ENCODE results near the gene LDLRAP1. TPM values are rescaled to one million over a fixed set of nuclear protein-coding genes. Genes with fewer than 3 reads are reported as not detected.

LDLRAP1 gene
- total and polyA plus RNA-seq, 9 of the 15 experiments (the other 6 are each of a cell fraction or from before 2014, with no cell fraction given) = 0.56 to 29.6 (median 16.2) TPM

DNA sequence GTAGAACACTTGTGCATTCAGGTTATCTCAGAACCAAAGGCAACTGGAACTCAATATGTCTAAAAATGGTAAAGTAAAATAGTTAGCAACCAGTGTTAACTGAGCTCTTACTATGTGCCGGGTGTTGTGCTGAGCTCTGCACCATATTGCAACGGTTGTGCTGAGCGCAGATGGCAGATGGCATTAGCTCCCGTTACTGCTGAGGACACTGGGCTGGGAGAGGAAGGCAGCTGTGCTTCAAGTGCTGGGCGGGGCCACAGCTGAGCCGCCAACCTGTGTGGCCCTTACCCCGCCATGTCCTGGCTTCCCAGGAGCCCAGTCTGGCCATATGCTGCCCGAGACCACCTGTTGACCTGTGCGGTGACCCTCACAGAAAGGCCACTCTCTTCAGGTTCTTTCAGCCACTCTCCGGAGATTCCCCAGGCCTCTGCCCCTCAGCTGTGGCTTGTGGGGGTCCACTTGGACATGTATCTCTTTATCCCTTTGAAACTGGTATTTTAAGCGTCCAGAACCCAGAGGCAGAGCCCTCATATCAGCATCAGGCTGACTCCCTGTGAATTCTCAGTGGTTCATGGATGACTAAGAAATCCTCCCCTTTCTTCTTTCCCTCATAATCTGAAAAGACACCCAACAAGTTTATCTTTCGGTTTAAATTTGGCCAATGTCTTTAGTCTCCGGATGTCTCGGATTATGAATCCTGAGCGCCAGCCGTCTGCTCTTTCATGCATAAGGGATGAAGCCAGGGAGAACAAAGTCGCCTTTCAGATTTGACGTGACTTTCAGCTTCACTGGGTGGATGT, 26.4 kb downstream of the LDLRAP1 start (continued):
- TF ChIP-seq ZNF3 (CRISPR knock-in tag; IDR thresholded peaks at IDR 0.05) (no peak), MIER1 (IDR thresholded peaks at IDR 0.05; ENCODE audit: low read depth) (no peak), KAT8 (IDR thresholded peaks at IDR 0.05; ENCODE audit: low read depth) (no peak), PHB (CRISPR knock-in tag; IDR thresholded peaks at IDR 0.05) (no peak), CHD1 (IDR thresholded peaks at IDR 0.05; ENCODE audit: low read length) (no peak), RBM25 (IDR thresholded peaks at IDR 0.05; ENCODE audit: low read depth, low read length, severe bottlenecking) (peak; percentile 33), KDM1A (IDR thresholded peaks at IDR 0.05) (peak; percentile 25 to 33; a peak in 2 of 4 replicates), CREM (IDR thresholded peaks at IDR 0.05; ENCODE audit: low read depth) (no peak), TSHZ1 (CRISPR knock-in tag; IDR thresholded peaks at IDR 0.05) (no peak), TFAP4 (CRISPR knock-in tag; IDR thresholded peaks at IDR 0.05; ENCODE audit: borderline replicate concordance) (peak; percentile 54; the same call in 1 of the 2 replicates), NCOR1 (IDR thresholded peaks at IDR 0.05) (no peak; the same call in 1 of the 2 replicates), LARP7 (IDR thresholded peaks at IDR 0.05) (no peak), ZNF280B (CRISPR knock-in tag; IDR thresholded peaks at IDR 0.05) (no peak), NELFE (IDR thresholded peaks at IDR 0.05; ENCODE audit: insufficient read depth, insufficient read length) (no peak), GATA2 (CRISPR knock-in tag; IDR thresholded peaks at IDR 0.05) (0 out of 2 replicates have a peak, but pooled peaks have one; percentile 10), E2F6 (IDR thresholded peaks at IDR 0.05; ENCODE audit: borderline replicate concordance in 1 of 2, extremely low read depth in 1 of 2, insufficient read depth in 1 of 2, insufficient read length in 1 of 2, low read depth in 1 of 2, low read length in 1 of 2, poor library complexity in 1 of 2, severe bottlenecking in 1 of 2) (no peak), NCOA6 (IDR thresholded peaks at IDR 0.05) (no peak)
- TF ChIP-seq, protein P1, sequence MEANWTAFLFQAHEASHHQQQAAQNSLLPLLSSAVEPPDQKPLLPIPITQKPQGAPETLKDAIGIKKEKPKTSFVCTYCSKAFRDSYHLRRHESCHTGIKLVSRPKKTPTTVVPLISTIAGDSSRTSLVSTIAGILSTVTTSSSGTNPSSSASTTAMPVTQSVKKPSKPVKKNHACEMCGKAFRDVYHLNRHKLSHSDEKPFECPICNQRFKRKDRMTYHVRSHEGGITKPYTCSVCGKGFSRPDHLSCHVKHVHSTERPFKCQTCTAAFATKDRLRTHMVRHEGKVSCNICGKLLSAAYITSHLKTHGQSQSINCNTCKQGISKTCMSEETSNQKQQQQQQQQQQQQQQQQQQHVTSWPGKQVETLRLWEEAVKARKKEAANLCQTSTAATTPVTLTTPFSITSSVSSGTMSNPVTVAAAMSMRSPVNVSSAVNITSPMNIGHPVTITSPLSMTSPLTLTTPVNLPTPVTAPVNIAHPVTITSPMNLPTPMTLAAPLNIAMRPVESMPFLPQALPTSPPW (CRISPR knock-in tag; IDR thresholded peaks at IDR 0.05) = 0 out of 2 replicates have a peak, but pooled peaks have one; percentile 18

Measured in K562 (cell line).